Peyer's patch (tissue), 4 donors: Measurements from ENCODE around the gene LRRK1.

Experiments
- CTCF ChIP-seq, 6 experiments: fragments of 450-650 bp in 4 of 6; fragments of 200-600 bp in 2 of 6; sonication (generic) in 1 of 6; IDR thresholded peaks; one replicate each; pipeline ENCODE4 v1.5.1; 2017 to 2019; ENCODE audit warnings: antibody characterized with exemption in 6 of 6, mild to moderate bottlenecking in 3 of 6, moderate library complexity in 1 of 6
- POLR2A ChIP-seq, 2 donors: fragments of 450-650 bp; IDR thresholded peaks; one replicate each; pipeline ENCODE4 v1.5.1; 2017; ENCODE audit warnings: antibody characterized with exemption in 2 of 2, mild to moderate bottlenecking in 2 of 2, moderate library complexity in 2 of 2

- TF ChIP-seq POLR2A (IDR thresholded peaks at IDR 0.05) (no peak), CTCF (IDR thresholded peaks at IDR 0.05) (no peak)
Observed at GRCh38 chr15:101102746-101103145, 183.6 kb downstream of the LRRK1 start.
